HEK293 (cell line): ENCODE data around the gene MMADHC.

Source experiments
- CTCF ChIA-PET: fragments of 350-600 bp; formaldehyde crosslinking; extraction: SDS; loops from one replicate; lab custom pipeline; 2021; ENCODE audit warnings: antibody characterized with exemption; lab: Yijun Ruan, JAX
- POLR2A ChIA-PET: fragments of 300-600 bp; formaldehyde crosslinking; extraction: SDS; loops from one replicate; lab custom pipeline; 2020; ENCODE audit warnings: antibody characterized with exemption, inconsistent platforms; lab: Yijun Ruan, JAX
- H3K27ac ChIP-seq: fragments of 200-500 bp; sonication (Bioruptor generic); 2 replicates; pipeline ENCODE4 v1.5.1; 2014; ENCODE audit warnings: low read depth, low read length, control low read depth, inconsistent platforms; ENCODE audit errors: extremely low read depth
- H3K36me3 ChIP-seq, 2 experiments: fragments of 200-500 bp in 1 of 2; sonication (Bioruptor generic) in 1 of 2; 1 replicate in 1 of 2; 2 replicates in 1 of 2; pipeline ENCODE4 v1.5.1; 2014 to 2017; ENCODE audit warnings: inconsistent platforms in 2 of 2, low read length in 2 of 2; ENCODE audit not compliant: control insufficient read depth in 2 of 2, insufficient read depth in 1 of 2
- H3K4me1 ChIP-seq: fragments of 200-500 bp; sonication (Bioruptor generic); 2 replicates; pipeline ENCODE4 v1.5.1; 2014; ENCODE audit warnings: mild to moderate bottlenecking, low read length, inconsistent platforms; ENCODE audit not compliant: control insufficient read depth, insufficient read depth
- H3K4me3 ChIP-seq: 2 replicates; pipeline ENCODE4 v1.5.1; 2011; ENCODE audit warnings: low read depth, mild to moderate bottlenecking, control low read depth, low read length, moderate library complexity
- H3K9me3 ChIP-seq: fragments of 200-500 bp; sonication (Bioruptor generic); 2 replicates; pipeline ENCODE4 v1.5.1; 2014; ENCODE audit warnings: low read depth, low read length, inconsistent platforms; ENCODE audit not compliant: control insufficient read depth, insufficient read depth
- GFI1B ChIP-seq: fragments of 450-650 bp; formaldehyde crosslinking; IDR thresholded peaks from 2 replicates; pipeline ENCODE4 v1.5.1; 2016; ENCODE audit warnings: missing biosample characterization, missing genetic modification characterization
- OVOL3 ChIP-seq: fragments of 450-650 bp; formaldehyde crosslinking; IDR thresholded peaks from 2 replicates; pipeline ENCODE4 v1.5.1; 2016; ENCODE audit warnings: missing biosample characterization, missing genetic modification characterization
- RBAK ChIP-seq: fragments of 450-650 bp; formaldehyde crosslinking; IDR thresholded peaks from 2 replicates; pipeline ENCODE4 v1.5.1; 2016; ENCODE audit warnings: missing biosample characterization, missing genetic modification characterization
- ZBTB7A ChIP-seq: fragments of 450-650 bp; formaldehyde crosslinking; IDR thresholded peaks from 2 replicates; pipeline ENCODE4 v1.5.1; 2016; ENCODE audit warnings: low read depth, missing biosample characterization, missing genetic modification characterization
- ZFP3 ChIP-seq: fragments of 450-650 bp; formaldehyde crosslinking; IDR thresholded peaks from 2 replicates; pipeline ENCODE4 v1.5.1; 2016; ENCODE audit warnings: low read depth, missing biosample characterization, missing genetic modification characterization
- ZNF140 ChIP-seq: fragments of 450-650 bp; formaldehyde crosslinking; IDR thresholded peaks from 2 replicates; pipeline ENCODE4 v1.5.1; 2016; ENCODE audit warnings: missing biosample characterization, missing genetic modification characterization
- ZNF394 ChIP-seq: fragments of 450-650 bp; formaldehyde crosslinking; IDR thresholded peaks from 2 replicates; pipeline ENCODE4 v1.5.1; 2016; ENCODE audit warnings: missing biosample characterization, missing genetic modification characterization, mild to moderate bottlenecking, moderate library complexity, borderline replicate concordance
- ZNF404 ChIP-seq: fragments of 450-650 bp; formaldehyde crosslinking; IDR thresholded peaks from 2 replicates; pipeline ENCODE4 v1.5.1; 2017; ENCODE audit warnings: missing biosample characterization, missing genetic modification characterization
- ZNF530 ChIP-seq: fragments of 450-650 bp; formaldehyde crosslinking; IDR thresholded peaks from 2 replicates; pipeline ENCODE4 v1.5.1; 2016; ENCODE audit warnings: low read depth, missing biosample characterization, missing genetic modification characterization
- ZNF548 ChIP-seq: fragments of 450-650 bp; formaldehyde crosslinking; IDR thresholded peaks from 2 replicates; pipeline ENCODE4 v1.5.1; 2016; ENCODE audit warnings: missing biosample characterization, missing genetic modification characterization
- ZNF549 ChIP-seq: fragments of 450-650 bp; IDR thresholded peaks from 2 replicates; pipeline ENCODE4 v1.5.1; 2018; ENCODE audit warnings: missing biosample characterization, missing genetic modification characterization, mild to moderate bottlenecking, inconsistent platforms, moderate library complexity
- ZNF664 ChIP-seq: fragments of 450-650 bp; formaldehyde crosslinking; IDR thresholded peaks from 2 replicates; pipeline ENCODE4 v1.5.1; 2016; ENCODE audit warnings: missing biosample characterization, missing genetic modification characterization
- ZNF791 ChIP-seq: fragments of 450-650 bp; formaldehyde crosslinking; IDR thresholded peaks from 2 replicates; pipeline ENCODE4 v1.5.1; 2016; ENCODE audit warnings: missing biosample characterization, missing genetic modification characterization
- TF ChIP-seq, protein P1 (sequence below): fragments of 450-650 bp; formaldehyde crosslinking; IDR thresholded peaks from 2 replicates; pipeline ENCODE4 v1.5.1; 2016; ENCODE audit warnings: missing biosample characterization, missing genetic modification characterization
- TF ChIP-seq, protein P2 (sequence below): fragments of 450-650 bp; formaldehyde crosslinking; IDR thresholded peaks from 2 replicates; pipeline ENCODE4 v1.5.1; 2016; ENCODE audit warnings: missing biosample characterization, missing genetic modification characterization
- TF ChIP-seq, protein P3 (sequence below): fragments of 450-650 bp; formaldehyde crosslinking; IDR thresholded peaks from 2 replicates; pipeline ENCODE4 v1.5.1; 2016; ENCODE audit warnings: missing biosample characterization, missing genetic modification characterization
- TF ChIP-seq, protein P4 (sequence below): fragments of 450-650 bp; formaldehyde crosslinking; IDR thresholded peaks from 2 replicates; pipeline ENCODE4 v1.5.1; 2017; ENCODE audit warnings: missing biosample characterization, missing genetic modification characterization
- TF ChIP-seq, protein P5 (sequence below): fragments of 450-650 bp; formaldehyde crosslinking; IDR thresholded peaks from 2 replicates; pipeline ENCODE4 v1.5.1; 2016; ENCODE audit warnings: missing biosample characterization, missing genetic modification characterization
- TF ChIP-seq, protein P6 (sequence below): fragments of 450-650 bp; formaldehyde crosslinking; IDR thresholded peaks from 2 replicates; pipeline ENCODE4 v1.5.1; 2016; ENCODE audit warnings: missing biosample characterization, missing genetic modification characterization, low read depth

MMADHC gene

DNA sequence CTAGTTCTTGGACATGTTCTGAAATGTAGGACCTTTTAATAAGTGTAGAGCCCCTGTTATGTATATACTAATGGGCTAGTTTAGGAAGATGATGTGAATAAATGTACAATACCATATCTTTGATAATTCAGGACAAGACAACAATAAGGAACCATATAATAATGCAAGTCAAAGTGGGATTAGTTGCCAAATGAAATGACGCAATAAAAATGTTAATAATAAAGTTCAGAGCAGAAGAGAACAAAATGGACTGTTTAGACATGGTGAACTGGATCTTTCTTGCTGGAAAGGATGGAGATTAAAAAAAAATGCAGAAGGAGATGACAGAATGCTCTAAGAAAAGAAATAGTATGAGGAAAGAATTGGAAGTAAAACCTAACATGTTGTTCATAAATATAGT is 43.7 kb downstream of the MMADHC start:
- TF ChIP-seq, protein P1, sequence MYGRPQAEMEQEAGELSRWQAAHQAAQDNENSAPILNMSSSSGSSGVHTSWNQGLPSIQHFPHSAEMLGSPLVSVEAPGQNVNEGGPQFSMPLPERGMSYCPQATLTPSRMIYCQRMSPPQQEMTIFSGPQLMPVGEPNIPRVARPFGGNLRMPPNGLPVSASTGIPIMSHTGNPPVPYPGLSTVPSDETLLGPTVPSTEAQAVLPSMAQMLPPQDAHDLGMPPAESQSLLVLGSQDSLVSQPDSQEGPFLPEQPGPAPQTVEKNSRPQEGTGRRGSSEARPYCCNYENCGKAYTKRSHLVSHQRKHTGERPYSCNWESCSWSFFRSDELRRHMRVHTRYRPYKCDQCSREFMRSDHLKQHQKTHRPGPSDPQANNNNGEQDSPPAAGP (tag by site-specific recombination): no peak
- no peak for TF ChIP-seq ZNF530
- TF ChIP-seq ZNF394 (tag by site-specific recombination): no peak
- TF ChIP-seq ZNF404: no peak
- no peak for TF ChIP-seq GFI1B (tag by site-specific recombination)
- TF ChIP-seq, all 188 proteins: peak for 0
- CTCF ChIA-PET: interaction anchor here (0.6 to 0.7 kb wide), 2 partner anchors 10 to 551 kb away, joined by 3 read pairs; no protein-coding TSS in a partner anchor
- Histone ChIP-seq H3K9me3 (no peaks in the 10 kb centered on the region), H3K36me3 (no peaks in the 10 kb centered on the region), H3K4me1 (0 out of 2 replicates have a peak, but pooled peaks cover 2% of the 10 kb centered on the region), H3K4me3 (no peak overlapping the region), H3K27ac (no peak overlapping the region)
- POLR2A ChIA-PET: no interaction called here

DNA sequence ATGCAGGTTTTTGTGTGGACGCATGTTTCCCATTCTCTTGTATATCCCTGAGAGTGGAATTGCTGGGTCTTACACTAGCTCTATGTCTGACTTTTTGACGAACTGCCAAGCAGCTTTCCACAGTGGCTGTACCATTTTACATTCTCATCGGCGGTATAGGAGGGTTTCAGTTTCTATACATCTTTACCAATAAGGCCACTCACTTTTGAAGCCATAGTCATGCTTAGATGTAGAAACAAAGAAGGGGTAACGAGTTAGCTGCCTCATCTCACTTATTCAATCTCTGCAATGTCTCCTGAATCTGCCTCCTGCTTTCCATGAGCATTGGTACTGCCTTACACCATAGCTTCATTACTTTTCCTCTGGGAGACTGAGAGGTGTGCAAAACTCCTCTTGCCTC is 47.4 kb downstream of the MMADHC start:
- Histone ChIP-seq H3K4me1 (peaks cover 11% of the 10 kb centered on the region), H3K9me3 (no peaks in the 10 kb centered on the region), H3K27ac (no peak overlapping the region), H3K36me3 (no peaks in the 10 kb centered on the region), H3K4me3 (no peak overlapping the region)
- ChIA-PET CTCF (interaction anchor here (1.5 kb wide), 1 partner anchor 21 kb away, joined by 8 read pairs; no protein-coding TSS in a partner anchor), POLR2A (no interaction called here)
- TF ChIP-seq, protein P2, sequence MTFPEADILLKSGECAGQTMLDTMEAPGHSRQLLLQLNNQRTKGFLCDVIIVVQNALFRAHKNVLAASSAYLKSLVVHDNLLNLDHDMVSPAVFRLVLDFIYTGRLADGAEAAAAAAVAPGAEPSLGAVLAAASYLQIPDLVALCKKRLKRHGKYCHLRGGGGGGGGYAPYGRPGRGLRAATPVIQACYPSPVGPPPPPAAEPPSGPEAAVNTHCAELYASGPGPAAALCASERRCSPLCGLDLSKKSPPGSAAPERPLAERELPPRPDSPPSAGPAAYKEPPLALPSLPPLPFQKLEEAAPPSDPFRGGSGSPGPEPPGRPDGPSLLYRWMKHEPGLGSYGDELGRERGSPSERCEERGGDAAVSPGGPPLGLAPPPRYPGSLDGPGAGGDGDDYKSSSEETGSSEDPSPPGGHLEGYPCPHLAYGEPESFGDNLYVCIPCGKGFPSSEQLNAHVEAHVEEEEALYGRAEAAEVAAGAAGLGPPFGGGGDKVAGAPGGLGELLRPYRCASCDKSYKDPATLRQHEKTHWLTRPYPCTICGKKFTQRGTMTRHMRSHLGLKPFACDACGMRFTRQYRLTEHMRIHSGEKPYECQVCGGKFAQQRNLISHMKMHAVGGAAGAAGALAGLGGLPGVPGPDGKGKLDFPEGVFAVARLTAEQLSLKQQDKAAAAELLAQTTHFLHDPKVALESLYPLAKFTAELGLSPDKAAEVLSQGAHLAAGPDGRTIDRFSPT: no peak
- TF ChIP-seq ZNF791 (tag by site-specific recombination): no peak
- peak; percentile 19; the same call in 1 of the 2 replicates for TF ChIP-seq ZNF140 (tag by site-specific recombination)
- no peak for TF ChIP-seq ZFP3 (tag by site-specific recombination)
- no peak for TF ChIP-seq ZBTB7A (tag by site-specific recombination)
- no peak for TF ChIP-seq ZNF548
- no peak for TF ChIP-seq OVOL3 (tag by site-specific recombination)
- no peak for TF ChIP-seq RBAK
- TF ChIP-seq, protein P3, sequence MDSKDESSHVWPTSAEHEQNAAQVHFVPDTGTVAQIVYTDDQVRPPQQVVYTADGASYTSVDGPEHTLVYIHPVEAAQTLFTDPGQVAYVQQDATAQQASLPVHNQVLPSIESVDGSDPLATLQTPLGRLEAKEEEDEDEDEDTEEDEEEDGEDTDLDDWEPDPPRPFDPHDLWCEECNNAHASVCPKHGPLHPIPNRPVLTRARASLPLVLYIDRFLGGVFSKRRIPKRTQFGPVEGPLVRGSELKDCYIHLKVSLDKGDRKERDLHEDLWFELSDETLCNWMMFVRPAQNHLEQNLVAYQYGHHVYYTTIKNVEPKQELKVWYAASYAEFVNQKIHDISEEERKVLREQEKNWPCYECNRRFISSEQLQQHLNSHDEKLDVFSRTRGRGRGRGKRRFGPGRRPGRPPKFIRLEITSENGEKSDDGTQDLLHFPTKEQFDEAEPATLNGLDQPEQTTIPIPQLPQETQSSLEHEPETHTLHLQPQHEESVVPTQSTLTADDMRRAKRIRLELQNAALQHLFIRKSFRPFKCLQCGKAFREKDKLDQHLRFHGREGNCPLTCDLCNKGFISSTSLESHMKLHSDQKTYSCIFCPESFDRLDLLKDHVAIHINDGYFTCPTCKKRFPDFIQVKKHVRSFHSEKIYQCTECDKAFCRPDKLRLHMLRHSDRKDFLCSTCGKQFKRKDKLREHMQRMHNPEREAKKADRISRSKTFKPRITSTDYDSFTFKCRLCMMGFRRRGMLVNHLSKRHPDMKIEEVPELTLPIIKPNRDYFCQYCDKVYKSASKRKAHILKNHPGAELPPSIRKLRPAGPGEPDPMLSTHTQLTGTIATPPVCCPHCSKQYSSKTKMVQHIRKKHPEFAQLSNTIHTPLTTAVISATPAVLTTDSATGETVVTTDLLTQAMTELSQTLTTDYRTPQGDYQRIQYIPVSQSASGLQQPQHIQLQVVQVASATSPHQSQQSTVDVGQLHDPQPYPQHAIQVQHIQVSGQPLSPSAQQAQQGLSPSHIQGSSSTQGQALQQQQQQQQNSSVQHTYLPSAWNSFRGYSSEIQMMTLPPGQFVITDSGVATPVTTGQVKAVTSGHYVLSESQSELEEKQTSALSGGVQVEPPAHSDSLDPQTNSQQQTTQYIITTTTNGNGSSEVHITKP (tag by site-specific recombination): peak; percentile 83
- TF ChIP-seq ZNF549 (tag by site-specific recombination): no peak
- TF ChIP-seq, protein P4, sequence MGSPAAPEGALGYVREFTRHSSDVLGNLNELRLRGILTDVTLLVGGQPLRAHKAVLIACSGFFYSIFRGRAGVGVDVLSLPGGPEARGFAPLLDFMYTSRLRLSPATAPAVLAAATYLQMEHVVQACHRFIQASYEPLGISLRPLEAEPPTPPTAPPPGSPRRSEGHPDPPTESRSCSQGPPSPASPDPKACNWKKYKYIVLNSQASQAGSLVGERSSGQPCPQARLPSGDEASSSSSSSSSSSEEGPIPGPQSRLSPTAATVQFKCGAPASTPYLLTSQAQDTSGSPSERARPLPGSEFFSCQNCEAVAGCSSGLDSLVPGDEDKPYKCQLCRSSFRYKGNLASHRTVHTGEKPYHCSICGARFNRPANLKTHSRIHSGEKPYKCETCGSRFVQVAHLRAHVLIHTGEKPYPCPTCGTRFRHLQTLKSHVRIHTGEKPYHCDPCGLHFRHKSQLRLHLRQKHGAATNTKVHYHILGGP (tag by site-specific recombination): no peak
- TF ChIP-seq, protein P5, sequence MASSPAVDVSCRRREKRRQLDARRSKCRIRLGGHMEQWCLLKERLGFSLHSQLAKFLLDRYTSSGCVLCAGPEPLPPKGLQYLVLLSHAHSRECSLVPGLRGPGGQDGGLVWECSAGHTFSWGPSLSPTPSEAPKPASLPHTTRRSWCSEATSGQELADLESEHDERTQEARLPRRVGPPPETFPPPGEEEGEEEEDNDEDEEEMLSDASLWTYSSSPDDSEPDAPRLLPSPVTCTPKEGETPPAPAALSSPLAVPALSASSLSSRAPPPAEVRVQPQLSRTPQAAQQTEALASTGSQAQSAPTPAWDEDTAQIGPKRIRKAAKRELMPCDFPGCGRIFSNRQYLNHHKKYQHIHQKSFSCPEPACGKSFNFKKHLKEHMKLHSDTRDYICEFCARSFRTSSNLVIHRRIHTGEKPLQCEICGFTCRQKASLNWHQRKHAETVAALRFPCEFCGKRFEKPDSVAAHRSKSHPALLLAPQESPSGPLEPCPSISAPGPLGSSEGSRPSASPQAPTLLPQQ (tag by site-specific recombination): no peak
- TF ChIP-seq, protein P6, sequence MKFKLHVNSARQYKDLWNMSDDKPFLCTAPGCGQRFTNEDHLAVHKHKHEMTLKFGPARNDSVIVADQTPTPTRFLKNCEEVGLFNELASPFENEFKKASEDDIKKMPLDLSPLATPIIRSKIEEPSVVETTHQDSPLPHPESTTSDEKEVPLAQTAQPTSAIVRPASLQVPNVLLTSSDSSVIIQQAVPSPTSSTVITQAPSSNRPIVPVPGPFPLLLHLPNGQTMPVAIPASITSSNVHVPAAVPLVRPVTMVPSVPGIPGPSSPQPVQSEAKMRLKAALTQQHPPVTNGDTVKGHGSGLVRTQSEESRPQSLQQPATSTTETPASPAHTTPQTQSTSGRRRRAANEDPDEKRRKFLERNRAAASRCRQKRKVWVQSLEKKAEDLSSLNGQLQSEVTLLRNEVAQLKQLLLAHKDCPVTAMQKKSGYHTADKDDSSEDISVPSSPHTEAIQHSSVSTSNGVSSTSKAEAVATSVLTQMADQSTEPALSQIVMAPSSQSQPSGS: no peak
- TF ChIP-seq ZNF664 (tag by site-specific recombination): no peak
